ENCODE measurements around the gene SLC4A8.

The SLC4A8 gene

DNA sequence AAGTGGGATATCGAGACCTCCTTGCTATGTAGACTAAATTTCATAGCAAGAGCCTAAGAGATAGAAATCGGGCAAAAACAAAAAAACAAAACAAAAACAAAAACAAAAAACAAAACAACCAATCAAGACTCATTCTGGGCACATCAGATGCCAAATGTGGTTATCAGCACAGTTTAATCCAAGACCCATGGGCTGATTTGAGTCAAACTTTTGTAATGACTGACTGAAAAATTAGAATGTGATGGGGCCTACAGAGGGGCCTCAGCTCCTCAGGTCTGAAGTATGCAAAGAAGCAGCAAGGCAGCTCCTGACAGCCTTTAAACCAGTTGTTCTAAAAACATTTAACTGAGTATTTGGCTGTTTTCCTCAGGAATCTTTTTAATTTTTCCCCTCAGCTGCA lies 49.3 kb downstream of the SLC4A8 start:
- TF ChIP-seq TCF12 (IDR thresholded peaks at IDR 0.05; ENCODE audit: low read depth) (no peak), ZBTB7A (IDR thresholded peaks at IDR 0.05; ENCODE audit: low read depth) (no peak), NFIC (IDR thresholded peaks at IDR 0.05) (no peak), RAD21 (IDR thresholded peaks at IDR 0.05; ENCODE audit: low read depth) (no peak), TAF1 (IDR thresholded peaks at IDR 0.05; ENCODE audit: low read depth) (no peak), CEBPB (IDR thresholded peaks at IDR 0.05) (no peak), EP300 (IDR thresholded peaks at IDR 0.05; ENCODE audit: borderline replicate concordance) (no peak)
- TF ChIP-seq, protein P1, sequence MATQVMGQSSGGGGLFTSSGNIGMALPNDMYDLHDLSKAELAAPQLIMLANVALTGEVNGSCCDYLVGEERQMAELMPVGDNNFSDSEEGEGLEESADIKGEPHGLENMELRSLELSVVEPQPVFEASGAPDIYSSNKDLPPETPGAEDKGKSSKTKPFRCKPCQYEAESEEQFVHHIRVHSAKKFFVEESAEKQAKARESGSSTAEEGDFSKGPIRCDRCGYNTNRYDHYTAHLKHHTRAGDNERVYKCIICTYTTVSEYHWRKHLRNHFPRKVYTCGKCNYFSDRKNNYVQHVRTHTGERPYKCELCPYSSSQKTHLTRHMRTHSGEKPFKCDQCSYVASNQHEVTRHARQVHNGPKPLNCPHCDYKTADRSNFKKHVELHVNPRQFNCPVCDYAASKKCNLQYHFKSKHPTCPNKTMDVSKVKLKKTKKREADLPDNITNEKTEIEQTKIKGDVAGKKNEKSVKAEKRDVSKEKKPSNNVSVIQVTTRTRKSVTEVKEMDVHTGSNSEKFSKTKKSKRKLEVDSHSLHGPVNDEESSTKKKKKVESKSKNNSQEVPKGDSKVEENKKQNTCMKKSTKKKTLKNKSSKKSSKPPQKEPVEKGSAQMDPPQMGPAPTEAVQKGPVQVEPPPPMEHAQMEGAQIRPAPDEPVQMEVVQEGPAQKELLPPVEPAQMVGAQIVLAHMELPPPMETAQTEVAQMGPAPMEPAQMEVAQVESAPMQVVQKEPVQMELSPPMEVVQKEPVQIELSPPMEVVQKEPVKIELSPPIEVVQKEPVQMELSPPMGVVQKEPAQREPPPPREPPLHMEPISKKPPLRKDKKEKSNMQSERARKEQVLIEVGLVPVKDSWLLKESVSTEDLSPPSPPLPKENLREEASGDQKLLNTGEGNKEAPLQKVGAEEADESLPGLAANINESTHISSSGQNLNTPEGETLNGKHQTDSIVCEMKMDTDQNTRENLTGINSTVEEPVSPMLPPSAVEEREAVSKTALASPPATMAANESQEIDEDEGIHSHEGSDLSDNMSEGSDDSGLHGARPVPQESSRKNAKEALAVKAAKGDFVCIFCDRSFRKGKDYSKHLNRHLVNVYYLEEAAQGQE (IDR thresholded peaks at IDR 0.05; ENCODE audit: low read depth), result no peak

DNA sequence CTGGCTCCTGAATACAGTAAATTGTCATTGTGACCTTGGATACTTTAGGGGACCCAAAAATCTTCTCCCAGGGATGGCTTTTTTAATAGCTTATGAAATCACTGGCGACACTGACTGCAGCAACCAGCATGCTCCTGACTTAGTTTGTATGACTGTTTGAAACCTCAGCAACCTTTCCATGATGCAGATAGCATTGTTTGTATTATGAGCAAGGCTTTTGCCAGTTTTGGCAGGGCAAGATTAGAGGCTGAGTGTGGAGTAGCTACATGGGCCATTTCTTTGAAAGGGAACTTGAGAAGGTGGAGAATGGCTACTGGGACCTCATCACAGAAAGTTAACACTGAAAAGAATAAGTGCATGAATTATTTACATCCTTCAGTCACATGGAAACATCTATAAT lies 50.9 kb downstream of the SLC4A8 start:
- TF ChIP-seq, protein P2, sequence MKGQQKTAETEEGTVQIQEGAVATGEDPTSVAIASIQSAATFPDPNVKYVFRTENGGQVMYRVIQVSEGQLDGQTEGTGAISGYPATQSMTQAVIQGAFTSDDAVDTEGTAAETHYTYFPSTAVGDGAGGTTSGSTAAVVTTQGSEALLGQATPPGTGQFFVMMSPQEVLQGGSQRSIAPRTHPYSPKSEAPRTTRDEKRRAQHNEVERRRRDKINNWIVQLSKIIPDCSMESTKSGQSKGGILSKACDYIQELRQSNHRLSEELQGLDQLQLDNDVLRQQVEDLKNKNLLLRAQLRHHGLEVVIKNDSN (IDR thresholded peaks at IDR 0.05), result no peak
- TF ChIP-seq, protein P1 (IDR thresholded peaks at IDR 0.05; ENCODE audit: low read depth), result no peak
- no peak for TF ChIP-seq EP300 (IDR thresholded peaks at IDR 0.05; ENCODE audit: borderline replicate concordance)
- no peak for TF ChIP-seq CEBPB (IDR thresholded peaks at IDR 0.05)
- TF ChIP-seq TEAD4 (IDR thresholded peaks at IDR 0.05), result no peak
- no peak for TF ChIP-seq ZBTB7A (IDR thresholded peaks at IDR 0.05; ENCODE audit: low read depth)
- TF ChIP-seq TAF1 (IDR thresholded peaks at IDR 0.05; ENCODE audit: low read depth), result no peak
- TF ChIP-seq, protein P3, sequence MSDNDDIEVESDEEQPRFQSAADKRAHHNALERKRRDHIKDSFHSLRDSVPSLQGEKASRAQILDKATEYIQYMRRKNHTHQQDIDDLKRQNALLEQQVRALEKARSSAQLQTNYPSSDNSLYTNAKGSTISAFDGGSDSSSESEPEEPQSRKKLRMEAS (IDR thresholded peaks at IDR 0.05), result no peak
- no peak for TF ChIP-seq FOXM1 (IDR thresholded peaks at IDR 0.05; ENCODE audit: borderline replicate concordance, low read depth)
- no peak for TF ChIP-seq EGR1 (IDR thresholded peaks at IDR 0.05)
- TF ChIP-seq NFIC (IDR thresholded peaks at IDR 0.05), result no peak
- no peak for TF ChIP-seq CREB1 (IDR thresholded peaks at IDR 0.05; ENCODE audit: low read depth)
- TF ChIP-seq YY1 (IDR thresholded peaks at IDR 0.05; ENCODE audit: low read depth), result no peak
- TF ChIP-seq RAD21 (IDR thresholded peaks at IDR 0.05; ENCODE audit: low read depth), result no peak

DNA sequence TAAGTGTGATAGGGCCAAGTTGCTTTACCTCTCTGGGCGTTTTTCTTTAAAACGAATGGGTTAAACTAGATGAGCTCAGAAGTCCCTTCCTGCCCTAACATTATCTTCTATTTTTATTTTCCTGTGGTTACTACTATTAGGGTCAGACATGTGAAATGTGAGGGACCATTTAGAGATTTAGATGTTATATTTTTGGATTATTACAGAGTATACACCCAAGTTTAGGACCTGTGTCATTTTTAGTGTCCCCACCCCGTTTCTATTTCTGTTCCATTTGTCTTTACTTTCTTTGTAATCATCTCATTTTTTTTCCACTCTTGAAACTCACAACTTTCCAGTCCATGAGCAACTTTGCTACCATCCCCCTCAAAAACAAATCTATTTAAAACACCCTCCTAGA lies 56.3 kb downstream of the SLC4A8 start:
- TF ChIP-seq, protein P3 (IDR thresholded peaks at IDR 0.05), result no peak
- no peak for TF ChIP-seq EGR1 (IDR thresholded peaks at IDR 0.05)
- TF ChIP-seq EP300 (IDR thresholded peaks at IDR 0.05; ENCODE audit: borderline replicate concordance), result no peak
- TF ChIP-seq, protein P2 (IDR thresholded peaks at IDR 0.05), result no peak
- no peak for TF ChIP-seq TCF12 (IDR thresholded peaks at IDR 0.05; ENCODE audit: low read depth)
- TF ChIP-seq TAF1 (IDR thresholded peaks at IDR 0.05; ENCODE audit: low read depth), result no peak
- no peak for TF ChIP-seq CEBPB (IDR thresholded peaks at IDR 0.05)
- TF ChIP-seq FOXM1 (IDR thresholded peaks at IDR 0.05; ENCODE audit: borderline replicate concordance, low read depth), result no peak
- TF ChIP-seq, protein P1 (IDR thresholded peaks at IDR 0.05; ENCODE audit: low read depth), result no peak
- no peak for TF ChIP-seq CREB1 (IDR thresholded peaks at IDR 0.05; ENCODE audit: low read depth)
- TF ChIP-seq ZBTB7A (IDR thresholded peaks at IDR 0.05; ENCODE audit: low read depth), result no peak
- TF ChIP-seq RAD21 (IDR thresholded peaks at IDR 0.05; ENCODE audit: low read depth), result no peak
- no peak for TF ChIP-seq YY1 (IDR thresholded peaks at IDR 0.05; ENCODE audit: low read depth)
- no peak for TF ChIP-seq NFIC (IDR thresholded peaks at IDR 0.05)

DNA sequence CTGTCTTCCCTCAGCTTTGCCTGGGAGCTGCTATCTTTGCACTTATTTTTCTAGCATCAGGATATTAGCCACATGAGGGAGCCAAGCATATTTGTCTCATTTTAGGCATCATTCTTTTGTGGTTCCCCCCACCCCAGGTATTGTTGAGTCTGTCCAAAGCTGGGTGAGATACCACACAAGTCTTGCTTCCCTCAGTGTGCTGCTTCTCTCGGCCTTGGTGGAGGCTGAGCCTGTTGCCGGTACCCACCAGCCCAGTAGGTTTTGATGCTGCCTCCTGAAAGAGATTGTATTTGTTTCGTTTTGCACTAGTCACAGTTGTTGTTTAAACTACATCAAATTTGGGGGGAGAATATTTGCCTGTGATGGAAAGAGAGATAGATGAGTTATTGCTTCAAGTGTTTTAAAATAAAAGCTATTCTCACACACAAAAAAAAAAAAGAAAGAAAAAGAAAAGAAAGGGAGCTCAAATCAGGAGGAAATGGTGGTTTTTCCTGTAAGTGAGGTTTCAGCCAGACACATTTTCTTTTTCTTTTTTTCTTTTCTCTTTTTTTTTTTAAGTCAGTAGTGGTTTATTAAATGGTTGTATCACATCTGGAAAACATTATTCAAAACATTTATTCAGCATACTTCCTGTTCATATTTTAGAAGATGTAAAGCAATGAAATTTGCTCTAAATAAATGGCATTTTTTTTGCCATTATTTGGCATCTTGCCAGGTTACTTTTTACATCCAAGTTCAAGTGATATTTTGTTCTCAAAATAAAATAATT lies 58.5 kb downstream of the SLC4A8 start:
- TF ChIP-seq CREB1 (IDR thresholded peaks at IDR 0.05; ENCODE audit: low read depth), result no peak
- peak; percentile 49; the same call in 1 of the 2 replicates for TF ChIP-seq NFIC (IDR thresholded peaks at IDR 0.05)
